Osteocyte (in vitro differentiated cells): ENCODE data around the gene DNAJA2. TPM values are rescaled to one million over a fixed set of nuclear protein-coding genes. Genes with fewer than 3 reads are reported as not detected.
A peak's percentile ranks its signal among the peaks of the same experiment; 100 is the strongest.
"Not testable (repeated sequence)": the region's sequence is repeated elsewhere in the genome, so short reads cannot be mapped to it uniquely, and the experiment has no call there.

Experiments used
- DNase-seq: peaks from one replicate; pipeline ENCODE4 v3.0.0; 2021; ENCODE audit warnings: mixed read lengths; ENCODE audit not compliant: unreplicated experiment; ENCODE audit errors: extremely low spot score
- H3K27ac Mint-ChIP-seq: one replicate; pipeline ENCODE4 v1.8.0; 2021; ENCODE audit warnings: mild to moderate bottlenecking, mixed read lengths; ENCODE audit not compliant: unreplicated experiment
- H3K27me3 Mint-ChIP-seq: one replicate; pipeline ENCODE4 v1.8.0; 2021; ENCODE audit warnings: mixed read lengths; ENCODE audit not compliant: unreplicated experiment
- H3K36me3 Mint-ChIP-seq: one replicate; pipeline ENCODE4 v1.8.0; 2021; ENCODE audit warnings: mixed read lengths; ENCODE audit not compliant: unreplicated experiment
- H3K4me1 Mint-ChIP-seq: one replicate; pipeline ENCODE4 v1.8.0; 2021; ENCODE audit warnings: mixed read lengths; ENCODE audit not compliant: unreplicated experiment
- H3K4me3 Mint-ChIP-seq: one replicate; pipeline ENCODE4 v1.8.0; 2021; ENCODE audit warnings: mild to moderate bottlenecking, moderate library complexity, mixed read lengths; ENCODE audit not compliant: unreplicated experiment
- H3K9me3 Mint-ChIP-seq: one replicate; pipeline ENCODE4 v1.8.0; 2021; ENCODE audit warnings: mixed read lengths; ENCODE audit not compliant: unreplicated experiment
- total RNA-seq: library from RNA; stranded (reverse); gene quantifications from 2 replicates; pipeline ENCODE4 v1.2.1, GENCODE V29; 2021
- TF ChIP-seq, protein P1 (sequence below): fragments of 200-600 bp; sonication (generic); IDR thresholded peaks from 2 replicates; pipeline ENCODE4 v1.5.0; 2021; ENCODE audit warnings: antibody characterized with exemption, mild to moderate bottlenecking, moderate library complexity

Gene DNAJA2
- total RNA-seq, 1 donor from 2014 or later: 60.2 TPM

GRCh38 chr16:46950009-46950408, 23.5 kb downstream of the DNAJA2 start:
- TF ChIP-seq, protein P1, sequence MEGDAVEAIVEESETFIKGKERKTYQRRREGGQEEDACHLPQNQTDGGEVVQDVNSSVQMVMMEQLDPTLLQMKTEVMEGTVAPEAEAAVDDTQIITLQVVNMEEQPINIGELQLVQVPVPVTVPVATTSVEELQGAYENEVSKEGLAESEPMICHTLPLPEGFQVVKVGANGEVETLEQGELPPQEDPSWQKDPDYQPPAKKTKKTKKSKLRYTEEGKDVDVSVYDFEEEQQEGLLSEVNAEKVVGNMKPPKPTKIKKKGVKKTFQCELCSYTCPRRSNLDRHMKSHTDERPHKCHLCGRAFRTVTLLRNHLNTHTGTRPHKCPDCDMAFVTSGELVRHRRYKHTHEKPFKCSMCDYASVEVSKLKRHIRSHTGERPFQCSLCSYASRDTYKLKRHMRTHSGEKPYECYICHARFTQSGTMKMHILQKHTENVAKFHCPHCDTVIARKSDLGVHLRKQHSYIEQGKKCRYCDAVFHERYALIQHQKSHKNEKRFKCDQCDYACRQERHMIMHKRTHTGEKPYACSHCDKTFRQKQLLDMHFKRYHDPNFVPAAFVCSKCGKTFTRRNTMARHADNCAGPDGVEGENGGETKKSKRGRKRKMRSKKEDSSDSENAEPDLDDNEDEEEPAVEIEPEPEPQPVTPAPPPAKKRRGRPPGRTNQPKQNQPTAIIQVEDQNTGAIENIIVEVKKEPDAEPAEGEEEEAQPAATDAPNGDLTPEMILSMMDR: no peak
- DNase-seq: no peak
- H3K4me3 Mint-ChIP-seq: no peak overlapping the region
- H3K27me3 Mint-ChIP-seq: no peaks in the 10 kb centered on the region
- no peaks in the 10 kb centered on the region for H3K9me3 Mint-ChIP-seq
- H3K27ac Mint-ChIP-seq: peak overlapping the region; percentile 10
- H3K4me1 Mint-ChIP-seq: no peaks in the 10 kb centered on the region
- peaks cover 5% of the 10 kb centered on the region for H3K36me3 Mint-ChIP-seq

DNA sequence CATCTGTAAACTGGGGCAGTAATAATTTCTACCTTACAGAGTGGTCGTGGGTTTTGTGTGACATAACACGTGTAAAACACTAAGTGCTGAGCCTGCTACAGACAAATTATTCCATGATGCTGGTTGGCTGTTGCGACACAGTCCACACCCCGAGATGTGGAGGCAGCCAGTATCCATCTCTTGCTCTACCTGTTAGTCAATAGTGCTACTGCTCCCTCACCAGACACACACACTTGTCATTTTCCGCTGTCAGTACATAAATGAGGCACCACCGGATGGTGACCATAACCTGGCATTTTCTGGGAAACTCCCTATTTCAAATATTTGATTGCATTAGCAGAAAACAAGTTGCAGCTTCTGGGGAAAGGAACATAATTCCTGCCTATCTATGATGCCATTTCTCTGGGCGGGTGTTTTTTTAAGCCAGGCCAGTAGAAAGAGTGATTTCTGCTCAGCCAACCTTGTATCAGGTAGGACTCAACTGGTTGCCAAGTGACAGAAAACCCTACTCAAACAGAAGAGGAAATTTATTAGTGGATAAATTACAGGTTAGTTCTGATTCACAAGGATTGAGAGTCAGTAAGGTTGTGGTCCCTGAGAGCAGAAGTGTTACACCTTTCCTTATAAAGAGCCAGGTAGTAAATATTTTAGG, 24.1 kb downstream of the DNAJA2 start:
- no peak overlapping the region for H3K27ac Mint-ChIP-seq
- no peaks in the 10 kb centered on the region for H3K9me3 Mint-ChIP-seq
- H3K36me3 Mint-ChIP-seq: peaks cover 2% of the 10 kb centered on the region

DNA sequence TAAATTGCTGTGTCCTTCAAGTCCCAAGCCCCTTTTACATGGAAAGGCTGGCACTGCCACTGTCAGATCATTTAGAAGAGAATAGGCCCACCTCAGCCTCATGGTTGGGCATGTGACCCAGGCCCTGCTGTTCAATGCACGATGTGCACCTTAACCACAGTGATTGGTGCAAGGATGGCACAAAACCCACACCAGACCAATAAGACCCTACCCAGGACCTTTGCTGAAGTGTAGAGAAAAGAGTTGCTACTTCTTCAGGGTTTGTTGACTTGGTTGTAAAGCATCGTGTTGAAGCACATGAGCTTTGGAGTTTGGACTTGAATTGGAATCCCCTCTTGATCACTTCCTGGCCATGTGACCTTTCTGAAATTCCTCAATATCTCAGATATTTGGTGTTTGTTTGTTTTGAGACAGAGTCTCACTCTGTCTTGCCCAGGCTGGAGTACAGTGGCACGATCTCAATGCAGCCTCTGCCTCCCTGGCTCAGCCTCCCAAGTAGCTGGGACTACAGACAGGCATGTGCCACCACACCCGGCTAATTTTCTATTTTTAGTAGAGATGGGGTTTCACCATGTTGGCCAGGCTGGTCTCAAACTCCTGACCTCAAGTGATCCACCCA, 24.8 kb downstream of the DNAJA2 start:
- TF ChIP-seq, protein P1: no peak
- no peaks in the 10 kb centered on the region for H3K9me3 Mint-ChIP-seq
- no peaks in the 10 kb centered on the region for H3K36me3 Mint-ChIP-seq
- no peak for DNase-seq
- H3K27me3 Mint-ChIP-seq: no peaks in the 10 kb centered on the region
- no peaks in the 10 kb centered on the region for H3K4me1 Mint-ChIP-seq
- H3K27ac Mint-ChIP-seq: no peak overlapping the region
- no peak overlapping the region for H3K4me3 Mint-ChIP-seq

More for the DNA sequence above, 24.1 kb downstream of the DNAJA2 start:
- DNase-seq: no peak
- TF ChIP-seq, protein P1: no peak
- no peaks in the 10 kb centered on the region for H3K4me1 Mint-ChIP-seq
- no peaks in the 10 kb centered on the region for H3K27me3 Mint-ChIP-seq
- H3K4me3 Mint-ChIP-seq: no peak overlapping the region

DNA sequence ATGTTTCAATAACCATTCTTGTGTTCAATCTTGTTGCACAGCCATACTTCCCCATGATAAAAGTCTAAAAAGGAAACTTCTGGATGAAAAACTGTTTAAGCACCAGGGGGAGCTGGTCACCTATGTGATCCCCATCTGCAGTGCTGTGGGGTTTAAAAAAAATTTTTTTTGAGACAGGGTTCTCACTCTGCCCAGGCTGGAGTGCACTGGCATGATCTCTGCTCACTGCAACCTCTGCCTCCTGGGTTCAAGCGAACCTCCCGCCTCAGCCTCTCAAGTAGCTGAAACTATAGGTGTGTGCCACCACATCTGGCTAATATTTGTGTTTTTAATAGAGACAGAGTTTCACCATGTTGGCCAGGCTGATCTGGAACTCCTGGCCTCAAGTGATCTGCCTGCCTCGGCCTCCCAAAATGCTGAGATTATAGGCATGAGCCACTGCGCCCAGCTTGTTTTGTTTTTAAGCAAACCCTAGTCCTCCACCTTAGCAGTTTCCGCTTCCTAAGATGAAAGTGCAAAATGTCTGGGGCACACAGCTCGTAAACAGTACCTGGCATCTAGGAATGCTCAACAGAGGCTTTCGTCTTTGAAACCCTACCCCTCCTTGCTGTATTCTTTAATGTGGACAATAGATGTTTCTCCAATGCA, 25.4 kb downstream of the DNAJA2 start:
- Mint-ChIP-seq H3K4me1 (no peaks in the 10 kb centered on the region), H3K27ac (no peak overlapping the region), H3K27me3 (no peaks in the 10 kb centered on the region), H3K36me3 (no peaks in the 10 kb centered on the region), H3K9me3 (no peaks in the 10 kb centered on the region), H3K4me3 (no peak overlapping the region)
- TF ChIP-seq, protein P1: peak; percentile 68
- no peak for DNase-seq

GRCh38 chr16:46944713-46945112, 28.8 kb downstream of the DNAJA2 start:
- DNase-seq, H3K4me3 Mint-ChIP-seq, H3K36me3 Mint-ChIP-seq, H3K27ac Mint-ChIP-seq, H3K27me3 Mint-ChIP-seq, H3K9me3 Mint-ChIP-seq, H3K4me1 Mint-ChIP-seq: not testable (repeated sequence)
